Endothelial cell of hepatic sinusoid (primary cell): Measurements from ENCODE around the gene CTSC.
"Not testable (repeated sequence)": the region's sequence is repeated elsewhere in the genome, so short reads cannot be mapped to it uniquely, and the experiment has no call there.

Experiments used
- in situ Hi-C: cut with HindIII; loops from 2 replicates; pipeline ENCODE4 v1.10.0; 2017; ENCODE audit warnings: low sequenced_read_pairs

CTSC gene

DNA sequence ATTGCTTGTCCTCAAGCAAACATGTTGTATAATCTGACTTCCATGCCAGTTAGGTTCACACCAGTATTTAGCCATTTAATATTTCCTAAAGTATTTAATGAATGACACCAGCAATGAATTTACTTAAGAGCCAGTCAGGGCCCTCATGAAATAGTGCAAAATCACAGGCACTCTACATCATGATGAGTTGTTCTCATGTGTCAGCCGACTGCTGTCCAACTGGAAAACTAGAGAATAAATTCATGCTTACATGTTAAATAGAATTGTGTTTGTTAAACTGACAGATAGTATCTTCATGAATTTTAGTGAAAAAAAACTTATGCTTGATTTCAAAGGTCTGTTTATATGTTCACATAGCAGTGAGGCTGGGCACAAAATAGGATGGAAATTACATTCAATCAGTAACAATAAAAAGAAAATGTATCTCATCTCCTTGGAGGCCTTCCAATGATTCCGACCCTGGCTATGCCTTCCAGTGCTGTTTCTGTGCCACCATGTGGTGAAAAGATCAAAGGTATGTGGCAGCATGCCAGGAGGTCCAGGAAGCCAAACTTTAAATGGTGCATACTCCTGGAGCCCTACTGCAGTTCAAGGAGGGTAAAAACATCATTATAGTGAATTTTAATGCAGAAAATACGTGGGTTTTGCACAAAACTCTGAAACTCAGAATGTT lies 45.2 kb downstream of the CTSC start:
- in situ Hi-C loops = loop anchor here (5.0 kb wide), 1 partner anchor 65 kb away; no protein-coding TSS in a partner anchor

DNA sequence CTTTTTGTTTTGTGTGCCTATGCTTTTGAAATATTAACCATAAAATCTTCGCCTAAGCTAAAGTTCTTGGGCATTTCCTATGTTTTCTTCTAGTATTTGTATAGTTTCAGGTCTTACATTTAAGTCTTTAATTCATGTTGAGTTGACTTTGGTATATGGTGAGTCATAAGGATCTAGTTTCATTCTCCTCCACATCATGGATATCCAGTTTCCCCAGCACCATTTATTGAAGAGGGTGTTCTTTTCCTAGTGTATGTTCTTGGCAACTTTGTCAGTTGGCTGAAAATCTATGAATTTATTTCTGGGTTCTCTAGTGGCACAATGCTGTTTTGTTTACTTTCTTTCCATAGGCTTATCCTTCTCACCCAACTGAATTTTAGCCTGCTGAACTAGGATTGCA lies 49.0 kb downstream of the CTSC start:
- in situ Hi-C loops = no loop called here

DNA sequence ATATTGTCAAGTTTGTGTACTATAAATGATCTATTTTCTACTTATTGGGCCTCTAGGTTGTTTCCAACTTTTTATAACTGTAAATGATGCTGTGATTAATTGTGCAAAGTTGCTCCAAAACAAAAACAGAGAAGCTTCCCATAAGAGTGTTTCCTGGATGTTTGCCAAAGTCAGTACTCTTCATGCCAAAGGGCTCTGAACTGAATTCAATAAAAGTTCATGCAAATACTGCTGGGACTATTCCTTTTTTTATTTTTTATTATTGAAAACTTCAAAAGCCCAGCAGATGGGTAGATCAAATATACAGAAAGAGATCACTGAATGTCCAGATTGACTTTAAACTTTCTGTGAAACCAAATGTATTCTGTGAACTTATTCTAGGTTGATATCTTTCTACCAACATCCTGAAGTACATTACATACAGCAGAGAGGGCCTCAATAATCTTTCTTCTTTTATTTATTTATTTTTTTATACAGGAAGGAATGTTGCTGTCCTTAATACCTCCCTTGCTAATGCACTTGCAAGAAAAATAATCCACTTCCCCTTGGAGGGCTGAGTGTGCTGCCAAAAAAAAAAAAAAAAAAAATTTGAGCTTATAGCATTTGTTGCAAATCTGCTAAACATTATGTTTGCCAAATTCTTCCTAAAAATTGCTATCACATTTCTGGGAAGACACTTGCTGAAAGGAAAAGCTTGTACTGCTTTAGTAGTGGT lies 53.0 kb downstream of the CTSC start:
- in situ Hi-C loops = no loop called here

DNA sequence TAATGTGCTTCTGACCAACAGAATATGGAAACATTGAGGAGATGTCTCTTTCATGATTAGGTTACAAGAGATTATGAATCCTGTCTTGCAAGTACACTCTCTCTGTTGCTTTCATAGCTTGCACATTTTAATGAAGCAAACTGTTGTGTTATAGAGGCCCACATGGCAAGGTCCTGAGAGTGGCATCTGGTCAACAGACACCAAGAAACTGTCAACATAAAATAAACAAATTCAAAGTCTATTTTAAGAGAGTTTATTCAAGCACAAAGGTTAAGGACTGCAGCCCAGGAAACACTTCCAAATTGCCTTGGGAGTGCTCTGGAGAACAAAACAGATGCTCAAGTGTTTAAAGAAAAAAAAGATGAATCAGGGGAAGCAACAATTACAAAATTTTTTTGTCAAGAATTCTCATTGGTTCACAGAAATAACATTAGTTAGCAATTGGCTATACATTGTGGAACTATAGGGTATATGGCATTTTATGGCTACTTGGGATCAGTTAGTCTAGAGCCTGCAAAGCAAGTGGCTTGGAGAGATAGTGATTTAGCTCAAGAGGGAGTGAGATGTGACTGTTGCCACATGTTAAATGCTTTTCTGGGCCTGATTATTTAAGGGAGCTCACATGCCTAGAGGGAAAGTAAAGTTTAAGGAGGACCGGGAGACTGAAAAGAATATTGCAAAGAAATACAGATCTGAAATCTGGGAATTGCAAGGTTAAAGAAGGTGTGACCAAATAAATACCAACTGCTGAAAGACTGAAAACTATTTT lies 54.6 kb downstream of the CTSC start:
- in situ Hi-C loops = no loop called here

DNA sequence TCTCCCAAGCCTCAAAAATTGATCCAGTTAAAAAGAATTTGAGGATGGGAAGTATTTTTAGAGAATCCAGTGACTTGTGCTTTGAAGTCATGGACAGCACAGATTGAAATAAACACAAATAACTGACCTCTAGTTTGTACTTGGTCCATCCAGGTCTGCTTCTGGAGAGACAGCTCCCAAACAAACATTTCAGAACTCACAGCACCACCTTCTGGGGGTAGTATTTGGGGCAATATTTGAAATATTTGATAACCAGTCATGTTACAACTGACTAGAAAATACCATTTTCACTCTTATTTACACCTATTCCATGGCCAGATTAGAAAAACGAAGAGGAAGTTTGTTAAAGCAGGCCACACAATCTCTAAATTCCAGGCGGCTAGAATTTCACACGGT lies 56.2 kb downstream of the CTSC start:
- in situ Hi-C loops = no loop called here

DNA sequence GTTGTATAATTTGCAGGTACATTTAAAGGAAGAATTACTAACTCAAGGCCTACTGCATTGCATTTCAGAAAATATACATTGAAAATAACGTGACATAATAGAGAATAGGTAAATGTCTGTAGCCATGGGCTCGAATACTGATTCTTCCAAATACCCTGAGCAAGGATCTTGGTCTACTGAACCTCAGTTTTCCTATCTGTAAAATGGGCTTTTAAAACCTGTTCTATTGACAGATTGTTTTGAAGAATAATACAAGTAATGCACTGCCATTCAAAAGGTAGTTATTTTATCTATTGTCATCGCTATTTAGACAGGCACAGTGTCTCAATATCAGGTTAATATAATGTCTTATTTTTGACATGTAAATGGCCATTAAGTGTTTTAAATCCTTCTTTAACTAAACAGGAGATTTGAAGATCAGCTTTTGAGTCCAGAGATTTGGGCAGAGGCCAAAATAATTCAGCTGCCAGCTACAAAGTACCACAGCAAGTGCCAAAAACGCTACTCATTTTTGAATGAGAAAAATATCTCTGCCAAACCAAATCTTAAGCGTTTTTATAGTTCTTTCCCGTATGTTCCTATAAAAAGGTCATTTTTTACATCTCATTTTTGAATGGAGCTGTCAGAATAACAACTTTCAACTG lies 56.7 kb downstream of the CTSC start:
- in situ Hi-C loops = no loop called here

DNA sequence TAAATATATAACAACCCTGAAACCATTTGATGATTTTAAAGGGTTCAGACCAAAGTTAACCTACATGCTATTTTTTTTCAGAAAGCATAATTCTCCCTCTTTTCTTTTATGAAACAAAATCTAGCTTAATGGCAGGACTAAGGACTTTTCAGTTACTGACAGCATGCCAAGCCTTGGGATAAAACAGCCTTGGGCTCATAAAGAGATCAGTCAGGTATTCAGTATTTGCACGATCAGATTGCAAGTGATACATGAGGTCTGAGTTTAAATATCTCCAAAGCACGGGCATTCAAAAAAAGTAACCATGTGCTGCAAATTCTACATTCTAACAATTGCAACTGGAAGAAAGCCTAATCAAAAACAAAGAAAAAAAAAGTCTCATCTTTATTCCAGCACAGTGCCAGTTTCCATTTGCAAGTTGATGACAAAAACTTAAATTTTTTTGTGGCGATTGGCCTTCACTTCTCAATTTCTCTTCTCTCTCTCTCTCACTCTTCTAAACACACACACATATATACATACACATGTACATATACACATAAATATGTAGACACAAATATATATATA lies 60.1 kb downstream of the CTSC start:
- in situ Hi-C loops = no loop called here

DNA sequence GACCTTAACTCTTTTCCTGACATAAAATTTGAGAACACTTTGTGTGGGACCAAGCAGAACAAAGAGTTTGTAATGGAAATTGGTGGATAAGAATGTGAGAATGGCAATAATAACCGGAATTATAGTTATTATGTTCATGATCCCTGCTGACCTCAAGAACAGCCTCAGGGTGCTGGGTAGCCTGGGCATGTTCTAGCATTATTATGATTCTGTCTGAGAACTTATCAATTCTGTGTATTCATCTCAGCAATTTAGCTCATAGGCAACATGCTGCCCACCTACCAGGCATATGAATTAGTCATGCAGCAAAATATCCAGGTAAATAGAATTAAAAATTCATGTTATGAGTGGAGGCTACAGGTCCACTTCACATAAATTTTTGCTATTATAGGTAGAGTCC lies 61.9 kb downstream of the CTSC start:
- in situ Hi-C loops = no loop called here

DNA sequence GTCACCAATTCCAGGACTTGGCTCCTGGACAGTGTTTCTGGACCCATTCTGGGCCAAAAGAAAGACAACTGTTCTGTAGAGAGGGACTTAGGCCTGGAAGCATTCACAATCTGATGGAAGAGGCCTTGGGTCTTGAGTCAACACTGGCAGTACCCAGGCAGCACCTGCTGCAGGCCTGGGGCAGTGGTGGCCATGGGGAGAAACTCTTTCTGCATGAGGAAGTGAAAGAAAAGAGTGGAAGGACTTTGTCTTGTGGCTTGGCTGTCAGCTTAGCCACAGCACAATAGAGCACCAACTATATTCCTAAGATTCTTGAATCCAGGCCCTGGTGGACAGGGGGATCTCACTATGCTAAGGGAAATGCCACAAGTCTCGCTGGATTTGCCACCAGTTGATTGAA lies 70.6 kb downstream of the CTSC start:
- in situ Hi-C loops = no loop called here

DNA sequence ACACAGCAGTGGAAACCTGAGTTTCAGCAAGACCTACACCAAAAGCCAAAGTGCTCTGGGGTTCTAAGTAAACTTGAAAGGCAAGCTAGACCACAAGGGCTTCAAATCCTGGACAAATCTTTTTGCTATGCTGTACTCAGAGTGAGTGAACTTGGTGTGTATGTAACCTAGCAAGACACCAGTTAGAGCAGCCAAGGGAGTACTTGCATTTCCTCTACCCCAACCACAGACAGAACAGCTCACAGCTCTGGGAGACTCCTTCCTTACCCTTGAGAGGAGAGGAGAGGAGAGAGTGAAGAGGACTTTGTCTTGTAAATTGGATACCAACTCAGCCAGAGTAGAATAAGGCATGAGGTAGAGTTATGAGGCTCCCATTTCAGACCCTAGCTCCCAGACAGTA lies 71.4 kb downstream of the CTSC start:
- in situ Hi-C loops = no loop called here

DNA sequence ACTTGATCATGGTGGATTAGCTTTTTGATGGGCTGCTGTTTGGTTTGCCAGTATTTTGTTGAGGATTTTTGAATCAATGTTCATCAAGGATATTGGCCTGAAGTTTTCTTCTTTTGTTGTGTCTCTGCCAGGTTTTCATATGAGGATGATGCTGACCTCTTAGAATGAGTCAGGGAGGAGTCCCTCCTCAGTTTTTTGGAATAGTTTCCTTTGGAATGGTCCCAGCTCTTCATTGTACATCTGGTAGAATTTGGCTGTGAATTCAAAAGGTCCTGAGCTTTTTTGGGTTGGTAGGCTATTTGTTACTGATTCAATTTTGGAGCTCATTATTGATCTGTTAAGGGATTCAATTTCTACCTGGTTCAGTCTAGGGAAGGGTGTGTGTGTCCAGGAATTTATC lies 78.1 kb downstream of the CTSC start:
- in situ Hi-C loops = no loop called here

DNA sequence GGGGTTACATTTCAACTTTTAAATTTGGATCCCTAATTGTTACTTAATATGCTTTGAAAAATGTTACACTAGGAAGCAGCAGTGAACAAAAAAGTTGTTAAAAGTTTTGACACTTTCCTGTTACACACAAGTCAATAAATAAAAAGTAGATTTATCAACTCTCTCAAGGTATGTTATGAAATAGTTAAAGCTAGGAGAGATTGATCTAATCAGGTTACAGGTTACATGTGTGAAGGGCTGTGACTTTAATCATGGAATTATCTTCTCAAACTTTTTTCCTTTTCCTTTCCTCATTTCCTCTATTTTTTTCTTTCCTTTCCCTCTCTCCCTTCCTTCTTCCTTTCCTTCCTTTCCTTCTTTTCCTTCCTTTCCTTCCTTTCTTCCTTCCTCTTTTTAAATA lies 85.3 kb downstream of the CTSC start:
- in situ Hi-C loops = no loop called here

DNA sequence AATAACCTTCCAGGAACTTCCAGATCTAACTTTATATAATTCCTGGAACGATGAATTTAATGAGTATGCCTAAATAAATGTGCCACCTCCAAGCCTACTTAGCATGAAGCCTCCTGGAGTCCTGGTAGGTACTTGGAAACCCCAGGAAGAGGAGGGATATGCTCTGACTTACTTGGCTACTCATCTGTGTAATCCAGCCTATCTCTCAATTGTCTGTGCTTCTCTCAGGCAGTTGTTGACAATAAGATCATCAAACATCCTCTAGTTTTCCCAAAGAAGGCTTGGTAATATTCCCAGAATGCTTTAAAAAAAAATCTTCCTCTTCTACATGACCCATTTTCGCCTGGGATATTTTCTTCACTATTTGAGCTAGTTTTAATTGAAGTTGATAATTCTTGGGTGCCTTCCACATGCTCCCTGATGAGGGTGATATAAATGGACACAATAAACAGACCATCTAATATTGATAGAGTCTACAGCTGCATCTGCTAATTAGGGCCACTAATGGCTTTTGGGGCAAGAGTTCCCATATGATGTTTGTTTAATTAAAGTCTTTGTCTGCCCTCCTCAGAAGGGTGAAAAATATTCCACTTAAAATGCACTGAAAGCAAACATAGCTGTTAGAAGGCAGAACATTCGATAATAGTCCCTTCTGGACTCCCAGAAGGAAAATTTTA lies 86.8 kb downstream of the CTSC start:
- in situ Hi-C loops = no loop called here

DNA sequence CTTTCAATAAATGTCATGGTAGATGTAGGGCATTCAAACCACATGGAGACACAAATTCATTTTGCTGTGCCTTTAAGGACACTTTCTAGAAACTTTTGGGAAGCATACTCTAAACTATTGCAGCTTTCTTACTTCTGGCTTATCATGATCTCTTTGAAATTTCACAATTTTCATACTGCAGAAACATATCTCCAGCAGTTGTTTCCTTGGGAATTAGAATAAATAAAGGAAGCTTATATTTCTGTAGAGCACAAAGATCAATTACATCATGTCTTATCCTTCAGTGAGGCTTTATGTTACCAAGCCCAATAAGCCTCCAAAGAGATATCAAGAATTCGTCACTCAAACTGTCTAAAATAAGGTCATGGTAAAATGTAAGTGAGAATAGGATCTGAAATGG lies 87.8 kb downstream of the CTSC start:
- in situ Hi-C loops = no loop called here

DNA sequence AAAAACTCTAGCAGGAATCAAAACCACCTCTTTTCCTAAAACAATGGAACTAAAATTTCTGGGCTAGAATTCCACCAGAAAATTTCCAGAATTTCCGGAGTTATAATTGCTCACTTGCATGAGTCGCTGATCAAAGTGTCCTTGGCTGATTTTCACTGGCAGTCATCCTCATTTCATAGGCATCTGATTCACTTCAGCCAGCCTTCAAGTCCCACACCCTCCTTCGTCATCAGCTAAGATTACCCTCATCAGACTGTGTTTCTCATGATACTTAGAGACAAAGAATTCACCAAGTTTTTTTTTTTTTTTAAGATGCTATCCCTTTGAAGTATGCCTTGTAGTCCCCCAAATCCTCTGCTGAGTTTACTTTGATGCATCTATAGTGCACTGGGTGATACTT lies 90.8 kb downstream of the CTSC start:
- in situ Hi-C loops = no loop called here

DNA sequence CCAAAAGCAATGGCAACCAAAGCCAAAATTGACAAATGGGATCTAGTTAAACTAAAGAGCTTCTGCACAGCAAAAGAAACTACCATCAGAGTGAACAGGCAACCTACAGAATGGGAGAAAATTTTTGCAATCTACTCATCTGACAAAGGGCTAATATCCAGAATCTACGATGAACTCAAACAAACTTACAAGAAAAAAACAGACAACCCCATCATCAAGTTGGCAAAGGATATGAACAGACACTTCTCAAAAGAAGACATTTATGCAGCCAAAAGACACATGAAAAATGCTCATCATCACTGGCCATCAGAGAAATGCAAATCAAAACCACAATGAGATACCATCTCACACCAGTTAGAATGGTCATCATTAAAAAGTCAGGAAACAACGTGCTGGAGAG lies 92.0 kb downstream of the CTSC start:
- in situ Hi-C loops = not testable (repeated sequence)
